ENCODE results near the gene IL10.

Gene IL10

GRCh38 chr1:206804156-206804737, 32.0 kb upstream of the IL10 start:
- H3K4me3 ChIP-seq: no peak overlapping the region
- no peak overlapping the region for H3K27ac ChIP-seq
- no peak overlapping the region for H3K9ac ChIP-seq (ENCODE audit: insufficient read length)
- H3K36me3 ChIP-seq (ENCODE audit: insufficient read depth, low read length): no peaks in the 10 kb centered on the region
- H3K9me3 ChIP-seq (ENCODE audit: low read depth, low read length): no peaks in the 10 kb centered on the region
- no peak for DNase-seq (ENCODE audit: low read depth, low spot score)
- TF ChIP-seq EZH2 (IDR thresholded peaks at IDR 0.05): no peak
- no peak for TF ChIP-seq FOXP2 (optimal IDR thresholded peaks at IDR 0.05; ENCODE audit: control extremely low read depth, extremely low read length, insufficient read depth)
- no peak for TF ChIP-seq POLR2AphosphoS5 (IDR thresholded peaks at IDR 0.05; ENCODE audit: borderline replicate concordance, low read depth, low read length)

GRCh38 chr1:206803221-206803730, 31.0 kb upstream of the IL10 start:
- TF ChIP-seq FOXP2 (optimal IDR thresholded peaks at IDR 0.05; ENCODE audit: control extremely low read depth, extremely low read length, insufficient read depth): no peak
- TF ChIP-seq POLR2AphosphoS5 (IDR thresholded peaks at IDR 0.05; ENCODE audit: borderline replicate concordance, low read depth, low read length): no peak
- TF ChIP-seq EZH2 (IDR thresholded peaks at IDR 0.05): no peak
- H3K9me3 ChIP-seq (ENCODE audit: low read depth, low read length): no peaks in the 10 kb centered on the region
- no peaks in the 10 kb centered on the region for H3K36me3 ChIP-seq (ENCODE audit: insufficient read depth, low read length)
- H3K4me3 ChIP-seq: no peak overlapping the region
- no peak overlapping the region for H3K9ac ChIP-seq (ENCODE audit: insufficient read length)
- DNase-seq (ENCODE audit: low read depth, low spot score): no peak
- H3K27ac ChIP-seq: no peak overlapping the region

GRCh38 chr1:206802401-206802800, 30.1 kb upstream of the IL10 start:
- TF ChIP-seq EZH2 (IDR thresholded peaks at IDR 0.05) (no peak), POLR2AphosphoS5 (IDR thresholded peaks at IDR 0.05; ENCODE audit: borderline replicate concordance, low read depth, low read length) (no peak), FOXP2 (optimal IDR thresholded peaks at IDR 0.05; ENCODE audit: control extremely low read depth, extremely low read length, insufficient read depth) (no peak)
- Histone ChIP-seq H3K9ac (ENCODE audit: insufficient read length) (no peak overlapping the region), H3K36me3 (ENCODE audit: insufficient read depth, low read length) (no peaks in the 10 kb centered on the region), H3K27ac (no peak overlapping the region), H3K9me3 (ENCODE audit: low read depth, low read length) (no peaks in the 10 kb centered on the region), H3K4me3 (no peak overlapping the region)
- no peak for DNase-seq (ENCODE audit: low read depth, low spot score)

GRCh38 chr1:206801467-206801866, 29.2 kb upstream of the IL10 start:
- Histone ChIP-seq H3K4me3 (no peak overlapping the region), H3K9ac (ENCODE audit: insufficient read length) (no peak overlapping the region), H3K27ac (no peak overlapping the region), H3K36me3 (ENCODE audit: insufficient read depth, low read length) (no peaks in the 10 kb centered on the region), H3K9me3 (ENCODE audit: low read depth, low read length) (no peaks in the 10 kb centered on the region)
- TF ChIP-seq POLR2AphosphoS5 (IDR thresholded peaks at IDR 0.05; ENCODE audit: borderline replicate concordance, low read depth, low read length): no peak
- no peak for TF ChIP-seq EZH2 (IDR thresholded peaks at IDR 0.05)
- no peak for TF ChIP-seq FOXP2 (optimal IDR thresholded peaks at IDR 0.05; ENCODE audit: control extremely low read depth, extremely low read length, insufficient read depth)
- DNase-seq (ENCODE audit: low read depth, low spot score): no peak

- Histone ChIP-seq H3K36me3 (ENCODE audit: insufficient read depth, low read length) (no peaks in the 10 kb centered on the region), H3K9me3 (ENCODE audit: low read depth, low read length) (no peaks in the 10 kb centered on the region), H3K4me3 (no peak overlapping the region), H3K9ac (ENCODE audit: insufficient read length) (no peak overlapping the region), H3K27ac (no peak overlapping the region)
- DNase-seq (ENCODE audit: low read depth, low spot score): no peak
- TF ChIP-seq EZH2 (IDR thresholded peaks at IDR 0.05) (no peak), FOXP2 (optimal IDR thresholded peaks at IDR 0.05; ENCODE audit: control extremely low read depth, extremely low read length, insufficient read depth) (no peak), POLR2AphosphoS5 (IDR thresholded peaks at IDR 0.05; ENCODE audit: borderline replicate concordance, low read depth, low read length) (no peak)
Measured at GRCh38 chr1:206800891-206801290, 28.6 kb upstream of the IL10 start.

- H3K9ac ChIP-seq (ENCODE audit: insufficient read length): no peak overlapping the region
- H3K9me3 ChIP-seq (ENCODE audit: low read depth, low read length): no peaks in the 10 kb centered on the region
- no peak for TF ChIP-seq EZH2 (IDR thresholded peaks at IDR 0.05)
- TF ChIP-seq POLR2AphosphoS5 (IDR thresholded peaks at IDR 0.05; ENCODE audit: borderline replicate concordance, low read depth, low read length): no peak
- TF ChIP-seq FOXP2 (optimal IDR thresholded peaks at IDR 0.05; ENCODE audit: control extremely low read depth, extremely low read length, insufficient read depth): no peak
- no peaks in the 10 kb centered on the region for H3K36me3 ChIP-seq (ENCODE audit: insufficient read depth, low read length)
- H3K27ac ChIP-seq: no peak overlapping the region
- no peak for DNase-seq (ENCODE audit: low read depth, low spot score)
- no peak overlapping the region for H3K4me3 ChIP-seq
Measured at GRCh38 chr1:206800411-206800810, 28.1 kb upstream of the IL10 start.

GRCh38 chr1:206799311-206799710, 27.0 kb upstream of the IL10 start:
- Histone ChIP-seq H3K9ac (ENCODE audit: insufficient read length) (no peak overlapping the region), H3K9me3 (ENCODE audit: low read depth, low read length) (no peaks in the 10 kb centered on the region), H3K4me3 (no peak overlapping the region), H3K27ac (no peak overlapping the region), H3K36me3 (ENCODE audit: insufficient read depth, low read length) (no peaks in the 10 kb centered on the region)
- TF ChIP-seq FOXP2 (optimal IDR thresholded peaks at IDR 0.05; ENCODE audit: control extremely low read depth, extremely low read length, insufficient read depth): no peak
- no peak for TF ChIP-seq POLR2AphosphoS5 (IDR thresholded peaks at IDR 0.05; ENCODE audit: borderline replicate concordance, low read depth, low read length)
- no peak for TF ChIP-seq EZH2 (IDR thresholded peaks at IDR 0.05)
- DNase-seq (ENCODE audit: low read depth, low spot score): no peak

- Histone ChIP-seq H3K27ac (no peak overlapping the region), H3K36me3 (ENCODE audit: insufficient read depth, low read length) (no peaks in the 10 kb centered on the region), H3K9me3 (ENCODE audit: low read depth, low read length) (no peaks in the 10 kb centered on the region), H3K4me3 (no peak overlapping the region), H3K9ac (ENCODE audit: insufficient read length) (no peak overlapping the region)
- DNase-seq (ENCODE audit: low read depth, low spot score): no peak
- TF ChIP-seq EZH2 (IDR thresholded peaks at IDR 0.05) (no peak), POLR2AphosphoS5 (IDR thresholded peaks at IDR 0.05; ENCODE audit: borderline replicate concordance, low read depth, low read length) (no peak), FOXP2 (optimal IDR thresholded peaks at IDR 0.05; ENCODE audit: control extremely low read depth, extremely low read length, insufficient read depth) (no peak)
Measured at GRCh38 chr1:206798384-206798996, 26.2 kb upstream of the IL10 start.
